ENCODE measurements around the gene ODAD4.
"Not testable (repeated sequence)": the region's sequence is repeated elsewhere in the genome, so short reads cannot be mapped to it uniquely, and the experiment has no call there.

ODAD4 gene

GRCh38 chr17:41913798-41914197 is 16.6 kb upstream of the ODAD4 start:
- DNase-seq: no peak

DNA sequence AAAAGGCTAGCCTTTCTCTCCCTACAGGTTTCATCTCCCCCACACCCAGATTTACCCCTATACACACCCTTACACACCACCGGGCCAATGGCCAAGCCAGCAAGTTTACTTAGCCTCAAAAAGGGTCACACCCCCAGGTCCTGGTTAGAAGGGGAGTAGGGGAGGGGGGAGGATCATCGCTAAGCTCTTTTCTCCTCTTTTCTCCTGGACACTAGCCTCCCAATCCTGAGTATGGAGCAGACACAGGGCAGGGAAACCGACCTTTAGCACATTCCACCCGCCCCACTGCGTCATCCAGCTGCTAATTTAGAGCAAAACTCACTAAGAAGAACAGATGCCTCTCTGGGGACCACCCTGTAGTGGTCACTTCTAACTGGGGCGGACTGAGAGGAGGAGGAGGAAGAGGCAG is 16.1 kb upstream of the ODAD4 start:
- DNase-seq: no peak

- DNase-seq: no peak
Observed at GRCh38 chr17:41915020-41915419, 15.4 kb upstream of the ODAD4 start.

DNA sequence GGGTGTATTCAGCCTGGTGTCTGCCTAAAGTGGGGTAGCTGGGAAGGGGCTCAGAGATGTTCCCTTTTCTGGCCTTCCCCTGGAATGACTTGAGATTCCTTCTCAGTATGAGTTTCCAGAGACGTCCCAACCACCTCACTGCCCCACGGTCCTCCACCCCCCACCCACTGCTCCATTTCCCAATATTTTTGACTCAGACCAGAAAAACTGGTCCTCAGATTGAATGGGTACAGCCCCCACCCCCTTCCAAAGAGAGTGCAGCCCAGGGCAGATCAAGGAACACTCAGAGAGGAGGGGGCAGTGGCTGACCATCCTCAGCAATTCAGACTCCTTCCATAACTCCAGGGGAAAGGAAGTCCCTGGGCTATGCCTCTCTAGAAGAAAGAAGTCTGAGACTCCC is 14.9 kb upstream of the ODAD4 start:
- no peak for DNase-seq

DNA sequence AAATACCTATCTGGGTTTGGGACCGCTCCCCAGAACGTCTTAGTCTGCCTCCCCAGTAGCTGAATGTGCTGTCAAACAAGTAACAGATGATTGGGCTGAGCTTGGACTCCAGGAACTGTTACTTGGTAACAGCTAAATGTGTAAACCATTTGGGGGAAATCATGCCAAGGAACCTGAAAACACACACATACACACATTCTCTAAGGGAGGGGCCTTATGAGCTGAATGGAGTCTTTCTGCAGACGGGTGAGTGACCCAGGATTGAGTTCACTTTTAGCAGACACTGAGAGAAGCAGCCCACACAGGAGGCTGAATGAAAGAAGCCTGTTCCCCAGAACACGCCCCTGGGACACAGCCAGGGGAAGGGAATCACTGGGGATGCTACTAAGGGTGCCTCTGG is 13.2 kb upstream of the ODAD4 start:
- peak in 1 of 2 experiments; percentile 28 for DNase-seq

GRCh38 chr17:41917679-41918313 is 12.6 kb upstream of the ODAD4 start:
- DNase-seq: peak; percentile 65 to 67

DNA sequence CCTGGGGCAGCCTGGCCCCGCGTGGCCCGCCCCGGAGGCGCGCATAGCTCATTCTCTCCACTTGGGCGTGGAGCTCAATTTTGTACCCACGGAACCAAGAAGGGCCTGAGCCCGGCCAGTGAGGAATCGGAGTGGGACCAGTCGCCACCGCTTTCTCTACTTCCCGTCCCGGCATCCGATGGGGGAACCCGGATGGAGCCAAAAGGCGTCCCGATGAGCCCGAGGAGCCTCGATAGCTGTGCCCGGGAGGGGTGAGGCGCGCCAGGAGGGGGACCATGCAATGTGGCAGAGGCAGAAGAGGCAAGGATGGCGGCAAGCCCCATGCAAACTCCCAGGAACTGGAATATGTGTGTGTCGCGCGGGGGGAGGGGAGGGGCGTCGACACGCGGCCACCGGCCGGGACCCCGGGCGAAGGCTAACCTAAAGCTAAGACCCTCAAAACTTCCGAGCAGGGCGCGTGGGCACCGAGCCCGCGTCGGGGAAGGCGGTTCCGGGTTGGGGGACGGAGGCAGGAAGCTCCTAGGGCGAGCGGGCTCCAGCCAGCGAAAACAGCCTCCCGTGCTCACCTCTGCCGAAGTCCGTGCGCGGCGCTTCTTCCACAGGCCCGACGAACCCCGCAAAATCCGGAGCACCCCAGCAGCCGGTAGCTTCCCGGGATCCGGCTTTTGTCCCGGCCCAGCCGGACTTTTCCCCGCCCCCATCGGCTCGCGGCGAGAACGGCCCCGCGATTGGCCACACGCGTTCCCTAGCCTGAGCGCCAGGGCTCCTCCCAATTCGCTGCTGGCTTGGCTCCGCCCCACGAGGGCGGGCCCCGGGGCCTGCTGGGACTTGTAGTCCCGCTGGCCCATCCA is 11.9 kb upstream of the ODAD4 start, which contains the start of gene ACLY:
ACLY (minus strand) TSS at position 638 of the 851 bp plus-strand sequence. CDS start 5,078 bp downstream, outside the sequence.
- DNase-seq: peak; percentile 98 to 99

DNA sequence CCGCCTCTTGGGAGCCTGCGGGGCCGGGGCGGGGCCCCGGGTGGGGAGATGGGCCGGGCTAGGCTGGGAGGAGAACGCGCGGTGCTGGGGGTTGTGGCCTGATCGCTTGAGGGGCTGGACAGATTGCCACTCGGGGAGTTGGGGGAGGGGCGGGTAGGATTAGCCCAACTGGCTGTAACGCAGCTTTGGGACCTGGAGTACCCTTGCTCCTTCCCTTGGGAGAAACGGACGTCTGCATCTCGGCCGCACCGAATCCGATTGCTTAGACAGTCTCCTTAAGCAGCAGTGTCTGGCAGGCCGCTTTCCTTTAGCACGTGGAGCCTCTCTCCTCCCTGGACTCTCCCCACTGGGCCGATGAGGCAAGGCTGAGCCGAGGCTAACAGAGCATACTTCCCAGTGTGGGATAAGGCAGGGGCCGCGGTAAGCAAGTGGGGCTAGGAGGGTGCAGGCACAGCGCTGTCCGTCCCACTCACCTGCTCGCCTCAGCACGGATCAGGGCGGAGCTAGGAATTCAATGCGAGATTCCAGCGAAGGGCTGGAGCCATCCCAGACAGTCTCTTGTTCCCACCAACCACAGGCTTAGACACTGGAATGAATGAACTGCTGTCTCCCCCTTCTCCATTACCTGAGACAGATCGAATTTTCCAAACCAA is 11.1 kb upstream of the ODAD4 start:
- DNase-seq: peak; percentile 46 to 72

GRCh38 chr17:41919840-41920579 is 10.4 kb upstream of the ODAD4 start:
- no peak for DNase-seq

DNA sequence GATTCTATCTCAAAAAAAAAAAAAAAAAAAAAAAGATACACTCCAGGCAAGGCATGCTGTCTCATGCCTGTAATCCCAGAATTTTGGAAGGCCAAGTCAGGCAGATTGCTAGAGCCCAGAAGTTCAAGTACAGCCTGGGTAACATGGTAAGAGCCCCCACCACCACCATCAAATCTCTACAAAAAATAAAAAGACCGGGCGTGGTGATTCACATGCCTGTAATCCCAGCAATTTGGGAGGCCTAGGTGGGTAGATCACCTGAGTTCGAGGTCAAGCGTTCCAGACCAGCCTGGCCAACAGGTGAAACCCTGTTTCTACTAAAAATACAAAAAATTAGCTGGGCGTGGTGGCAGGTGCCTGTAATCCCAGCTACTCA is 9.8 kb upstream of the ODAD4 start:
- no peak for DNase-seq

- DNase-seq: no peak
Observed at GRCh38 chr17:41925991-41926590, 4.3 kb upstream of the ODAD4 start.

DNA sequence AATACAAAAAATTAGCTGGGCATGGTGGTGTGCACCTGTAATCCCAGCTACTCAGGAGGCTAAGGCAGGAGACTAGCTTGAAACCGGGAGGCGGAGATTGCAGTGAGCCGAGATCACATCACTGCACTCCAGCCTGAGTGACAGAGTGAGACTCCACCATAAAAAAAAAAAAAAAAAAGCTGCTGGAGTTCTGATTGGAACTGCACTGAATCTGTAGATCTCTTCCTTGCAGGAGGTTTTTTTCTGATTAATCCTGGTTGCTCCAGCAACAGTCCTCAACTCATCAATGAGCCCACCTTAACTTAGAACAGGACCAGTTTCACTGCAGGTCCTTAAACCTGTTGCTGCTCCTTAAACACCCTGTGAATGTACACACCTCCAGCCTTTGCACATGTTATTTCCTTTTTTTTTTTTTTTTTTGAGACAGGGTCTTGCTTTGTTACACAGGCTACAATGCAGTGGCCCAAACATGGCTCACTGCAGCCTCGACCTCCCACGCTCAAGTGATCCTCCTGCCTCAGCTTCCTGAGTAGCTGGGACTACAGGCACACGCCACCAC is 1.6 kb upstream of the ODAD4 start:
- DNase-seq: no peak

GRCh38 chr17:41930833-41931156 is 378 bp downstream of the ODAD4 start:
- DNase-seq: not testable (repeated sequence)

DNA sequence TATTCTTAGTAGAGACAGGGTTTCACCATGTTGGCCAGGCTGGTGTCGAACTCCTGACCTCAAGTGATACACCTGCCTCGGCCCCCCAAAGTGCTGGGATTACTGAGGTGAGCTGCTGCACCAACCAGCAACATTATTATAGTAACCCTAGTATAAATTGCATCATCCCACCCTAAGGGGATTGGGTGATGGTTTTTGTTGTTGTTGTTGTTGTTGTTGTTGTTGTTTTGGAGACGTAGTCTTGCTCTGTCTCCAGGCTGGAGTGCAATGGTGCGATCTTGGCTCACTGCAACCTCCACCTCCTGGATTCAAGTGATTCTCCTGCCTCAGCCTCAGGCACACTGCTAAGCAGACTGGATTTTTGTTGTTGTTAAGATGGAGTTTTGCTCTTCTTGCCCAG is 1.3 kb downstream of the ODAD4 start:
- DNase-seq: not testable (repeated sequence)

- DNase-seq: no peak
Observed at GRCh38 chr17:41932816-41933389, 2.5 kb downstream of the ODAD4 start.

GRCh38 chr17:41935641-41936040 is 5.2 kb downstream of the ODAD4 start:
- no peak for DNase-seq

DNA sequence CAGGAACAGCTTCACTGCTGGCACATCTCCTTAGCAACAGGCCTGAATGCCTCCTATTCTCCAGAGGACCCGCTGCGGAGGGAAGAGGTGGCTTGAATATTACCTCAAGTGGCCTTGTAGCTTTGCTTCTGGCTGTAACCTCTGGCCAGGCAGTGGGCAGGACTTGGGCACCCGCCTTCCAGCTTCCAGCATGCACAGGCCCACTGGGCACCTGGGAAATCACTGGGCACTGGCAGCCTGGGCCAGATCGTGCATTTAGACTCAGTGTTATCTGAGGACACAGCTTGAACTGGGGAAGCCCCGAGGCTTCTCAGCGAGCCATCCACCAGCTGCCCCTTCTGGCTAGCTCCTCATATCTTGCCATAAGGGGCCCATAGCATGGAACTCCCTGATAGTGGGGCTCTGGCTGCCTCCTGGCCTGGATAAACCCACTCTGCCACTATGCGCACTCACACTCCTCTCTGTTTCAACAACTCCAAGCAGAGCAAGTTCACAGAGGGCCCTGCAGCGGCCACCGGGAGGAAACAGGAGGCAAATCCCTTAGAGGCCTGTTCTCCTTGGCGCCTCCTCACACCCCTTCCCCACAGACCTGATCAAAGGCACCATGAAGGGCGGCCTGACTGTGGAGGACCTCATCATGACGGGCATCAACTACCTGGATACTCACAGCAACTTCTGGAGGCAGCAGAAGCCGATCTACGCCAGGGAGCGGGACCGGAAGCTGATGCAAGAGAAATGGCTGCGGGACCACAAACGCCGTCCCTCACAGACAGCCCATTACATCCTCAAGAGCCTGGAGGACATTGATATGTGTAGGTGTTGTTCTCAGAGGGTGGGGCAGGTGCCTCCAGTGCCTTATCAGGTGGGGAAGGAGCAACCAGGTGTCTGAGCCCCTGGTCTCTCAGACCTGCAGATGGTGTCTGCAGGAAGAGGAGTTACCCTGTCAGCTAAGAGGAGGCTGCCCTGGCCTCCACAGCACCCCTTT is 7.8 kb downstream of the ODAD4 start:
- DNase-seq: no peak

- no peak for DNase-seq
Observed at GRCh38 chr17:41939044-41939692, 8.8 kb downstream of the ODAD4 start.

DNA sequence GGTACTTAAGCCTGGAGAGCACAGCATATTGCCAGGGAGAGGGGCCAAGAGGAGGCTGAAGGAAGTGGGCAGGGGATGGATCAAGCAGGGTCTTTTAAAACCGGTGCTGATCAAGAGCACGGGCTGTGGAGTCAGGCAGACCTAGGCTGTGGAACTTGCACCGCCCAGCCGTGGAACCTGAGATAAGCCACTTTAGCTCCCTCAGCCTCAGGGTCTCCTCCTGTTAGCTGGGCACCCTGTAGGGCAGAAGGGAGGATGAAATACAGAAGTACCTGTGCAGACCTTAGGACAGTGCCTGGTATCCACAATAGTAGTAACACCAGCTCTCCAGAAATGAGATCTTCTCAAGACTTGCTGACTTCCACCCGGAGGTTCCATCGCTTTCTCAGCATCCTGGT is 9.3 kb downstream of the ODAD4 start:
- DNase-seq: no peak

DNA sequence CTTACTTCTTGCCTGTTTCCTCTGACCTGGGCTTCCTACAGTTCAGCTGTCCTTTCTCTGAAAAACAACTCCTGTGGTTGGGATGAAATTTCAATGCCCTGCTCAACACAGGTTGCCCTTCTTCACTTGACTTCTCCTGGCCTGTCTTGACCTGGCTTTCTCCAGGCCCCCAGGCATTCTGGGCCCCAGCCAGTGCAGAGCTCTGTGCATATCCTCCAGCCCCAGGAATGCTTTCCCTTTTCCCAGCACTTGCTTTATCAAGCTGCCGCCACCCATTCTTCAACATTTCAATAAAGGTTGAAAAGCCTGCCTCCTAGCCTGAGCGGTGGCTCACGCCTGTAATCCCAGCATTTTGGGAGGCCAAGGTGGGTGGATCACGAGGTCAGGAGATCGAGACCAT is 10.8 kb downstream of the ODAD4 start:
- DNase-seq: no peak
